ENCODE measurements around the gene HSCB.

- TF ChIP-seq, protein P1, sequence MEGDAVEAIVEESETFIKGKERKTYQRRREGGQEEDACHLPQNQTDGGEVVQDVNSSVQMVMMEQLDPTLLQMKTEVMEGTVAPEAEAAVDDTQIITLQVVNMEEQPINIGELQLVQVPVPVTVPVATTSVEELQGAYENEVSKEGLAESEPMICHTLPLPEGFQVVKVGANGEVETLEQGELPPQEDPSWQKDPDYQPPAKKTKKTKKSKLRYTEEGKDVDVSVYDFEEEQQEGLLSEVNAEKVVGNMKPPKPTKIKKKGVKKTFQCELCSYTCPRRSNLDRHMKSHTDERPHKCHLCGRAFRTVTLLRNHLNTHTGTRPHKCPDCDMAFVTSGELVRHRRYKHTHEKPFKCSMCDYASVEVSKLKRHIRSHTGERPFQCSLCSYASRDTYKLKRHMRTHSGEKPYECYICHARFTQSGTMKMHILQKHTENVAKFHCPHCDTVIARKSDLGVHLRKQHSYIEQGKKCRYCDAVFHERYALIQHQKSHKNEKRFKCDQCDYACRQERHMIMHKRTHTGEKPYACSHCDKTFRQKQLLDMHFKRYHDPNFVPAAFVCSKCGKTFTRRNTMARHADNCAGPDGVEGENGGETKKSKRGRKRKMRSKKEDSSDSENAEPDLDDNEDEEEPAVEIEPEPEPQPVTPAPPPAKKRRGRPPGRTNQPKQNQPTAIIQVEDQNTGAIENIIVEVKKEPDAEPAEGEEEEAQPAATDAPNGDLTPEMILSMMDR (IDR thresholded peaks at IDR 0.05): no peak
- TF ChIP-seq POLR2A (IDR thresholded peaks at IDR 0.05): no peak
Measured at GRCh38 chr22:28730179-28730578, 11.7 kb upstream of the HSCB start.
